Activated T-cell treated with anti-CD3 and anti-CD28 coated beads, Interleukin-2, amount 50 U/mL, for 24 hours (primary cell): ENCODE results near the gene SLC45A3.
"Not testable (repeated sequence)": the region's sequence is repeated elsewhere in the genome, so short reads cannot be mapped to it uniquely, and the experiment has no call there.

Source experiments
- DNase-seq: peaks from one replicate; pipeline ENCODE4 v3.0.0-alpha.2; 2020
- H3K27ac Mint-ChIP-seq: 2 replicates; pipeline ENCODE4 v1.8.0; 2020; ENCODE audit warnings: mild to moderate bottlenecking, mixed read lengths
- H3K27me3 Mint-ChIP-seq: 2 replicates; pipeline ENCODE4 v1.8.0; 2020; ENCODE audit warnings: mixed read lengths
- H3K36me3 Mint-ChIP-seq: 2 replicates; pipeline ENCODE4 v1.8.0; 2020; ENCODE audit warnings: low read depth, mixed read lengths
- H3K4me1 Mint-ChIP-seq: 2 replicates; pipeline ENCODE4 v1.8.0; 2020; ENCODE audit warnings: low read depth, mixed read lengths
- H3K4me3 Mint-ChIP-seq: 2 replicates; pipeline ENCODE4 v1.8.0; 2020; ENCODE audit warnings: mild to moderate bottlenecking, moderate library complexity, mixed read lengths
- H3K9me3 Mint-ChIP-seq: 2 replicates; pipeline ENCODE4 v1.8.0; 2020; ENCODE audit warnings: mixed read lengths

The SLC45A3 gene

GRCh38 chr1:205645519-205645918, 34.8 kb downstream of the SLC45A3 start:
- DNase-seq = no peak
- peaks cover 9% of the 10 kb centered on the region for H3K27me3 Mint-ChIP-seq
- no peaks in the 10 kb centered on the region for H3K36me3 Mint-ChIP-seq
- H3K9me3 Mint-ChIP-seq = no peaks in the 10 kb centered on the region
- H3K4me1 Mint-ChIP-seq = no peaks in the 10 kb centered on the region
- H3K4me3 Mint-ChIP-seq = no peak overlapping the region
- H3K27ac Mint-ChIP-seq = no peak overlapping the region

- Mint-ChIP-seq H3K27me3 (peaks cover 9% of the 10 kb centered on the region), H3K4me1 (no peaks in the 10 kb centered on the region), H3K9me3 (no peaks in the 10 kb centered on the region), H3K27ac (no peak overlapping the region), H3K36me3 (no peaks in the 10 kb centered on the region), H3K4me3 (no peak overlapping the region)
- no peak for DNase-seq
These were observed 37.5 kb downstream of the SLC45A3 start for GRCh38 chr1:205642679-205643307.

GRCh38 chr1:205639567-205639966, 40.7 kb downstream of the SLC45A3 start:
- Mint-ChIP-seq H3K9me3 (no peaks in the 10 kb centered on the region), H3K27ac (no peak overlapping the region), H3K36me3 (no peaks in the 10 kb centered on the region), H3K4me3 (no peak overlapping the region), H3K4me1 (no peaks in the 10 kb centered on the region), H3K27me3 (peaks cover 9% of the 10 kb centered on the region)
- DNase-seq = no peak

GRCh38 chr1:205637854-205638468, 42.3 kb downstream of the SLC45A3 start:
- H3K4me1 Mint-ChIP-seq = peaks cover 1% of the 10 kb centered on the region
- no peak for DNase-seq
- no peak overlapping the region for H3K4me3 Mint-ChIP-seq
- peaks cover 6% of the 10 kb centered on the region for H3K27me3 Mint-ChIP-seq
- H3K27ac Mint-ChIP-seq = no peak overlapping the region
- H3K36me3 Mint-ChIP-seq = no peaks in the 10 kb centered on the region
- no peaks in the 10 kb centered on the region for H3K9me3 Mint-ChIP-seq

GRCh38 chr1:205636732-205637131, 43.6 kb downstream of the SLC45A3 start:
- Mint-ChIP-seq H3K36me3 (no peaks in the 10 kb centered on the region), H3K27ac (no peak overlapping the region), H3K9me3 (no peaks in the 10 kb centered on the region), H3K27me3 (peaks cover 6% of the 10 kb centered on the region), H3K4me1 (peaks cover 10% of the 10 kb centered on the region), H3K4me3 (no peak overlapping the region)
- DNase-seq = no peak

- H3K36me3 Mint-ChIP-seq, H3K27ac Mint-ChIP-seq, H3K9me3 Mint-ChIP-seq, H3K4me1 Mint-ChIP-seq, DNase-seq, H3K4me3 Mint-ChIP-seq, H3K27me3 Mint-ChIP-seq: not testable (repeated sequence)
These were observed 44.2 kb downstream of the SLC45A3 start for GRCh38 chr1:205636138-205636530.

GRCh38 chr1:205633421-205633976, 46.8 kb downstream of the SLC45A3 start:
- no peak for DNase-seq
- H3K27ac Mint-ChIP-seq = no peak overlapping the region

GRCh38 chr1:205632669-205633169, 47.6 kb downstream of the SLC45A3 start:
- H3K9me3 Mint-ChIP-seq = no peaks in the 10 kb centered on the region
- H3K36me3 Mint-ChIP-seq = peaks cover 27% of the 10 kb centered on the region
- no peak for DNase-seq
- H3K27me3 Mint-ChIP-seq = no peaks in the 10 kb centered on the region
- H3K4me3 Mint-ChIP-seq = peak overlapping the region; percentile 83
- peak overlapping the region; percentile 93 for H3K27ac Mint-ChIP-seq
- H3K4me1 Mint-ChIP-seq = peaks cover 35% of the 10 kb centered on the region

More at GRCh38 chr1:205633421-205633976, 46.8 kb downstream of the SLC45A3 start:
- Mint-ChIP-seq H3K27me3 (no peaks in the 10 kb centered on the region), H3K9me3 (no peaks in the 10 kb centered on the region), H3K36me3 (peaks cover 19% of the 10 kb centered on the region), H3K4me1 (peaks cover 27% of the 10 kb centered on the region), H3K4me3 (no peak overlapping the region)

- Mint-ChIP-seq H3K4me1 (peaks cover 40% of the 10 kb centered on the region), H3K27ac (peak within 1 kb of the TSS; percentile 98), H3K4me3 (peak within 1 kb of the TSS; percentile 83), H3K9me3 (no peaks in the 10 kb centered on the region), H3K27me3 (no peaks in the 10 kb centered on the region), H3K36me3 (peaks cover 31% of the 10 kb centered on the region)
- peak; percentile 100 for DNase-seq
These were observed 48.3 kb downstream of the SLC45A3 start, which contains the start of gene ELK4 for GRCh38 chr1:205631768-205632668. Gene ELK4, minus strand, starts transcription at chr1:205632011. Its CDS starts 8,129 bp downstream, at chr1:205623882.

GRCh38 chr1:205631010-205631767, 49.1 kb downstream of the SLC45A3 start:
- Mint-ChIP-seq H3K27me3 (no peaks in the 10 kb centered on the region), H3K36me3 (peaks cover 40% of the 10 kb centered on the region), H3K27ac (peak overlapping the region; percentile 98), H3K4me3 (peak overlapping the region; percentile 82), H3K4me1 (peaks cover 48% of the 10 kb centered on the region), H3K9me3 (no peaks in the 10 kb centered on the region)
- peak; percentile 84 for DNase-seq

GRCh38 chr1:205630651-205631009, 49.7 kb downstream of the SLC45A3 start:
- Mint-ChIP-seq H3K27ac (peak overlapping the region; percentile 98), H3K4me1 (peaks cover 54% of the 10 kb centered on the region), H3K36me3 (peaks cover 45% of the 10 kb centered on the region), H3K9me3 (no peaks in the 10 kb centered on the region), H3K4me3 (peak overlapping the region; percentile 82), H3K27me3 (no peaks in the 10 kb centered on the region)
- no peak for DNase-seq

GRCh38 chr1:205630241-205630640, 50.1 kb downstream of the SLC45A3 start:
- Mint-ChIP-seq H3K4me3 (peak overlapping the region; percentile 82), H3K9me3 (no peaks in the 10 kb centered on the region), H3K27me3 (no peaks in the 10 kb centered on the region), H3K27ac (peak overlapping the region; percentile 98), H3K4me1 (peaks cover 56% of the 10 kb centered on the region), H3K36me3 (peaks cover 49% of the 10 kb centered on the region)
- DNase-seq = no peak

- peaks cover 54% of the 10 kb centered on the region for H3K36me3 Mint-ChIP-seq
- DNase-seq = no peak
- peaks cover 61% of the 10 kb centered on the region for H3K4me1 Mint-ChIP-seq
- H3K4me3 Mint-ChIP-seq = peak overlapping the region; percentile 82
- H3K27ac Mint-ChIP-seq = peak overlapping the region; percentile 98
- no peaks in the 10 kb centered on the region for H3K27me3 Mint-ChIP-seq
- H3K9me3 Mint-ChIP-seq = no peaks in the 10 kb centered on the region
These were observed 50.6 kb downstream of the SLC45A3 start for GRCh38 chr1:205629751-205630150.

GRCh38 chr1:205627956-205628355, 52.4 kb downstream of the SLC45A3 start:
- peak overlapping the region; percentile 82 for H3K4me3 Mint-ChIP-seq
- peaks cover 70% of the 10 kb centered on the region for H3K36me3 Mint-ChIP-seq
- H3K27ac Mint-ChIP-seq = peak overlapping the region; percentile 98
- no peaks in the 10 kb centered on the region for H3K27me3 Mint-ChIP-seq
- H3K4me1 Mint-ChIP-seq = peaks cover 72% of the 10 kb centered on the region
- no peak for DNase-seq
- H3K9me3 Mint-ChIP-seq = no peaks in the 10 kb centered on the region
